Subcutaneous preadipocyte (primary cell): ENCODE measurements around the gene PLA2G15. TPM values are rescaled to one million over a fixed set of nuclear protein-coding genes. Genes with fewer than 3 reads are reported as not detected.

Experiments used
- small RNA-seq: library from RNA; depleted of rRNA; stranded (forward); fragments of <200 nt; gene quantifications from one replicate; pipeline ENCODE3, GENCODE V24; 2012
- total RNA-seq: library from RNA; depleted of rRNA; stranded (reverse); fragments of >200 nt; gene quantifications from 2 replicates; pipeline ENCODE4 v1.2.3, GENCODE V29; 2012

PLA2G15 gene
- 15.8 and 17.6 TPM in 2 replicates for total RNA-seq

GRCh38 chr16:68244903-68245853, at the start of gene PLA2G15:
PLA2G15 (plus strand) TSS chr16:68245373; CDS start chr16:68245427, 54 bp downstream.

GRCh38 chr16:68235887-68236136, 9.4 kb upstream of the PLA2G15 start, which contains the start of gene ESRP2:
ESRP2 (minus strand) TSS chr16:68236127; CDS start chr16:68236045, 82 bp downstream.

GRCh38 chr16:68264128-68265077, 19.2 kb downstream of the PLA2G15 start, which contains the start of gene SLC7A6:
SLC7A6 (plus strand) TSS chr16:68264526; CDS start chr16:68274727, 10,201 bp downstream.

Small RNAs within 50 kb of the gene (small RNA-seq; reads per million reads assigned to genes)
- gene RNU6-1262P: not detected

Other genes starting within 250 kb of the PLA2G15 start
- gene DPEP2, start 245.9 kb upstream of the PLA2G15 start, total RNA-seq: not detected in 2 replicates
- not detected in 2 replicates for gene DPEP2NB, start 229.5 kb upstream of the PLA2G15 start, total RNA-seq
- 14.7 and 19.0 TPM in 2 replicates for gene DDX28, start 222.1 kb upstream of the PLA2G15 start, total RNA-seq
- gene DUS2, start 222.1 kb upstream of the PLA2G15 start, total RNA-seq: 18.0 and 21.5 TPM in 2 replicates
- 17.3 and 27.2 TPM in 2 replicates for gene NFATC3, start 160.0 kb upstream of the PLA2G15 start, total RNA-seq
- gene ESRP2, start 9.2 kb upstream of the PLA2G15 start, total RNA-seq: under 0.01 TPM in 1 of 2 replicates, not detected in the other
- gene SLC7A6, start 19.2 kb downstream of the PLA2G15 start, total RNA-seq: 18.4 and 24.2 TPM in 2 replicates
- gene SLC7A6OS, start 65.6 kb downstream of the PLA2G15 start, total RNA-seq: 9.9 and 12.1 TPM in 2 replicates
- 52.2 and 56.5 TPM in 2 replicates for gene PRMT7, start 65.6 kb downstream of the PLA2G15 start, total RNA-seq
- gene SMPD3, start 203.1 kb downstream of the PLA2G15 start, total RNA-seq: under 0.01 TPM in 1 of 2 replicates, not detected in the other